Astrocyte of the cerebellum (primary cell): Measurements from ENCODE around the gene DTNBP1.
"Not testable (repeated sequence)": the region's sequence is repeated elsewhere in the genome, so short reads cannot be mapped to it uniquely, and the experiment has no call there.

Experiments used
- DNase-seq: peaks from one replicate; pipeline ENCODE4 v3.0.0-alpha.2; 2011; ENCODE audit warnings: low read depth
- H3K4me3 ChIP-seq: 2 replicates; pipeline ENCODE4 v1.5.1; 2011; ENCODE audit warnings: mild to moderate bottlenecking, low read depth, low read length, moderate library complexity
- in situ Hi-C: cut with HindIII; loops from 2 replicates; pipeline ENCODE4 v1.10.0; 2017; ENCODE audit warnings: low sequenced_read_pairs
- TF ChIP-seq, protein P1 (sequence below): IDR thresholded peaks from 2 replicates; pipeline ENCODE4 v1.5.1; 2012; ENCODE audit warnings: low read length, low read depth, moderate library complexity, mild to moderate bottlenecking; ENCODE audit errors: missing control alignments

DTNBP1 gene

GRCh38 chr6:15551798-15552197 is 111.0 kb downstream of the DTNBP1 start:
- TF ChIP-seq, protein P1, sequence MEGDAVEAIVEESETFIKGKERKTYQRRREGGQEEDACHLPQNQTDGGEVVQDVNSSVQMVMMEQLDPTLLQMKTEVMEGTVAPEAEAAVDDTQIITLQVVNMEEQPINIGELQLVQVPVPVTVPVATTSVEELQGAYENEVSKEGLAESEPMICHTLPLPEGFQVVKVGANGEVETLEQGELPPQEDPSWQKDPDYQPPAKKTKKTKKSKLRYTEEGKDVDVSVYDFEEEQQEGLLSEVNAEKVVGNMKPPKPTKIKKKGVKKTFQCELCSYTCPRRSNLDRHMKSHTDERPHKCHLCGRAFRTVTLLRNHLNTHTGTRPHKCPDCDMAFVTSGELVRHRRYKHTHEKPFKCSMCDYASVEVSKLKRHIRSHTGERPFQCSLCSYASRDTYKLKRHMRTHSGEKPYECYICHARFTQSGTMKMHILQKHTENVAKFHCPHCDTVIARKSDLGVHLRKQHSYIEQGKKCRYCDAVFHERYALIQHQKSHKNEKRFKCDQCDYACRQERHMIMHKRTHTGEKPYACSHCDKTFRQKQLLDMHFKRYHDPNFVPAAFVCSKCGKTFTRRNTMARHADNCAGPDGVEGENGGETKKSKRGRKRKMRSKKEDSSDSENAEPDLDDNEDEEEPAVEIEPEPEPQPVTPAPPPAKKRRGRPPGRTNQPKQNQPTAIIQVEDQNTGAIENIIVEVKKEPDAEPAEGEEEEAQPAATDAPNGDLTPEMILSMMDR: no peak
- no peak overlapping the region for H3K4me3 ChIP-seq
- in situ Hi-C loops: no loop called here
- peak; percentile 70 for DNase-seq

DNA sequence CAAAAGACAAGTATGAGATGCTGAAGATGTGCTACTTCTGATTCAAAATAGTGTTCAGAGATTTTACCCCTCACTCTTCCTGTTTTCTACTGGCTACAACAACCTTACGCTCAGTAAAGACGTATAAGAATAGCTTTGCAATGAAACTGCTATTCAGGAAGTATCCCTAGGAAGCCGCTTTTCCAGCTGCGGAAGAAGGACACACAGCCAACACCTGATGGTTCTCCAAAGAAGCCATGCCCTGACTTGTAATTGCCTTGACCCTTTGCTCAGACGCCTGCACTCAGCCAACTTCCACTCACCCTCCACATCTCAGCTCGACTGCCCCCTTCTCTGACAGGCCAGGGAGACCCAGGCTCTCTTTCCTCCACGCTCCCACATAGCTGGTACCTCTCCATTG is 111.6 kb downstream of the DTNBP1 start:
- TF ChIP-seq, protein P1: no peak
- DNase-seq: no peak
- in situ Hi-C loops: no loop called here
- H3K4me3 ChIP-seq: no peak overlapping the region

DNA sequence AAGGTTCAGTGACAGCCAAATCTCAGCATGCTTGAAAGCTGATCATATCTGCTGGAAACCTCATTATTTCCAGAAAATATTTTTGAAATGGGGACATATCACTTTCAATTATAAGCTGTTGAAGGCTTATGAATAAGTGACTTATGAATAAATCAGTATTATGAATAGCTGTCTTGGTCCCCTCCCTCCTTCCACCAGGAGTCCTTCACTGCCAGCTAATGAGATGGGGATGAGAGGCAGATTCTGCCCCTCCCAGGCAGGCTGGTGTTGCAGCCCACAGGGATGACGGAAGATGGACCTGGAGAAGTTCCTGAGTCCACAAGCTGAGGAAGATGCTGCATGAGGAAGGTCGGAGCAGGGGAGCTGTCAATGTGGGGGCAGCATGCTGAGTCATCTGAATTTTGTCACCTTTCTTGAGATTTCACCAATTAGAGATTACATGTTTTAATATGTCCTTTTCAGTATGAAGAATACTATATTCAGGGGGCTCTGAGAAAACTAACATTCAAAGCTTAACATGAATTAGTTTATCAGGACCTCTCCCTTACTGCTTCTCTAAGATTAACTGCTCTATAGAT is 112.2 kb downstream of the DTNBP1 start:
- TF ChIP-seq, protein P1: no peak
- H3K4me3 ChIP-seq: no peak overlapping the region
- no peak for DNase-seq
- in situ Hi-C loops: no loop called here

DNA sequence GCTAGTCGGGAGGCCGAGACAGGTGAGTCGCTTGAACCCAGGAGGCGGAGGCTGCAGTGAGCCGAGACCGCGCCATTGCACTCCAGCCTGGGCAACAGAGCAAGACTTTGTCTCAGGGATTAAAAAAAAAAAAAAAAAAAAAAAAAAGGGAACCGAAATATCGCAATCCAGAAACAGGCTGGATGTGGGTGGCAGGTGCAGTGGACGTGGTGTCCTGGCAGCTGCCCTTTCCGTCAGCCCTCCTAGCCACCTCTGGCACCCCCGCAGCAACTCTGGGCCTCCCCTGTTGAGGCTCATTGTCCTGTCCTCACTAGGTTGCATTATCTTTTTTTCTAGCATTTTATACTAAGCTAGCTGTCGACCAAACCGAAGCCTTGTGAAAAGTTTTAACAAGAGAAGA is 113.5 kb downstream of the DTNBP1 start:
- TF ChIP-seq, protein P1: no peak
- in situ Hi-C loops: no loop called here
- no peak overlapping the region for H3K4me3 ChIP-seq
- no peak for DNase-seq

DNA sequence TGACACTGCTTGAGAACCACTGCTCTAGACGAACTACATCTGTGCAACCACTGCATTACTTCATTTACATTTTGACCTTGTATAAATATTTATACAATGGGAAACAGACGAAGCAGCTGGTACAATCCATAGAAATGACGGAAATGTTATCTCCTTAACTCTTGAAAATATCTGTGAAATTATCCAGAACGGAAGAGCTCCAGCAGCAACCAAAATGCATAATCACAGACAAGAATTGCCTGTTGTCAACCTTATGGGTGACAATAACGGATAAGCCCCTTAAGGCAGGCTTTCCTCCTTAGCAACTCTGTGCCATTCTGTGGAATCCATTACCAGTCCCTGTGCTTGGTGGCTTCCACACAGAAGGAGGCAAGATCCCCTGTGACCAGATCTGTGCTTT is 115.4 kb downstream of the DTNBP1 start:
- TF ChIP-seq, protein P1: no peak
- in situ Hi-C loops: no loop called here
- no peak for DNase-seq
- no peak overlapping the region for H3K4me3 ChIP-seq

- no peak overlapping the region for H3K4me3 ChIP-seq
- in situ Hi-C loops: no loop called here
- TF ChIP-seq, protein P1: no peak
- no peak for DNase-seq
These were observed 116.2 kb downstream of the DTNBP1 start for GRCh38 chr6:15546591-15546990.

DNA sequence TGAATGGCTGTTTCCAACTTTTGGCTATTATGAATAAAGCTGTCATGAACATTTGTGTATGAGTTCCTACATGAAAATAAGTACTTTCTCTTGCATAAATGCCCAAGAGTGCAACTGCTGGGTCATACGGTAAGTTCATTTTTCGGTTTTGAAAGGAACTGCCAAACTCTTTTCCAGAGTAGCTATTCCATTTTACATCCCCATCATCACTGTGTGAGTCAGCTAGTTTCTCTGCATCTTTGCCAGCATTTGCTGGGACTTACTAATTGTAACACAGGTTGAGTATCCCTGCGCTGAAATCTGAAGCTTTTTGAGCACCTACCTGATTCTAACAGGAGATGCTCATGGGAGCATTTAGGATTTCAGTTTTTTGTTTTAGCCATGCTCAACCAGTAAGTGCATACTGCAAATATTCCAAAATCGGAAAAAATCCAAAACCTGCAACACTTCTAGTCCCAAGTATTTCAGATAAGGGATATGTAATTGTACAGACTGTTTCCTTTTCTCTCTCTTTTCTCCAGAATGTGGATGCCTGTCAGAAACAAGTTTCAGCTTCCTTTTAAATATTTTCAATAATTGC is 118.4 kb downstream of the DTNBP1 start:
- in situ Hi-C loops: loop anchor here (5.0 kb wide), 1 partner anchor 87 kb away; no protein-coding TSS in a partner anchor
- TF ChIP-seq, protein P1: no peak
- H3K4me3 ChIP-seq: no peak overlapping the region
- DNase-seq: peak; percentile 11

GRCh38 chr6:15543332-15543917 is 119.4 kb downstream of the DTNBP1 start:
- in situ Hi-C loops: loop anchor here (5.0 kb wide), 1 partner anchor 86 kb away; no protein-coding TSS in a partner anchor
- DNase-seq: not testable (repeated sequence)

More at GRCh38 chr6:15543332-15543917, 119.4 kb downstream of the DTNBP1 start:
- H3K4me3 ChIP-seq: not testable (repeated sequence)
